GM12873 (cell line): ENCODE data around the gene USP25.

Experiments
- CTCF ChIP-seq: IDR thresholded peaks from 2 replicates; pipeline ENCODE4 v1.5.1; 2012; ENCODE audit warnings: low read depth, mild to moderate bottlenecking, moderate library complexity, low read length, control low read depth; ENCODE audit not compliant: insufficient read depth; ENCODE audit errors: missing control alignments

The USP25 gene

DNA sequence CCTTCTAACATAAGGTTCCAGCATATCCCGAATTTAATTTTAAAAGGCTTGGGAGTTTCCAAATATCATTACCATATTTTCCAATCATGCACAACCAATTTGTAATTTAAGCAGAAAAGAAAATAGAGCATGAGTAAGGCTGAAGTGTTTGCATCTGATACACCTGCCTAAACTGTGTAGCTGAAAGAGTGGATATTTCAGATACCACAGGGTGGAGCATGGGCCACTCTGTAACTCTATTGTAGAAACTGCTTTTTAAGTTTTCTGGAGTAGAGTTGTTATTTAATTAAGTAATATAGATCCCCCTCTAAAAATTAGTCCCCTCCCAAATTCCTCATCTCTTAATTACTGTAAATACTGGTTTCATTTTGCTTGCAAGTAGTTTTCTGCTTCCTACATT, 199.8 kb downstream of the USP25 start:
- TF ChIP-seq CTCF, result no peak
